GM23338 (cell line): ENCODE measurements around the gene TAT. TPM values are rescaled to one million over a fixed set of nuclear protein-coding genes. Genes with fewer than 3 reads are reported as not detected.

Experiments
- ATAC-seq: fragments of 200-7000 bp; cut with Tn5 transposase; 3 replicates; pipeline ENCODE4 v1.9.1; 2020
- DNase-seq: peaks from one replicate; pipeline ENCODE4 v3.0.0-alpha.2; 2015; ENCODE audit warnings: low spot score
- H2AFZ ChIP-seq: fragments of 200-600 bp; sonication (generic); 2 replicates; pipeline ENCODE4 v1.8.0; 2016; ENCODE audit warnings: antibody characterized with exemption, mild to moderate bottlenecking, moderate library complexity
- H3F3A ChIP-seq: fragments of 200-600 bp; sonication (generic); replicated peaks from 2 replicates; pipeline ENCODE4 v1.8.0; 2017; ENCODE audit warnings: antibody characterized with exemption, mixed run types, low read depth
- H3K27ac ChIP-seq: fragments of 200-600 bp; sonication (generic); 2 replicates; pipeline ENCODE4 v1.6.1; 2016; ENCODE audit warnings: low read depth
- H3K27me3 ChIP-seq: fragments of 200-600 bp; sonication (generic); 2 replicates; pipeline ENCODE4 v1.8.0; 2016; ENCODE audit warnings: mild to moderate bottlenecking, mixed run types, moderate library complexity; ENCODE audit not compliant: insufficient read depth
- H3K36me3 ChIP-seq: fragments of 200-600 bp; sonication (generic); 2 replicates; pipeline ENCODE4 v1.8.0; 2016; ENCODE audit warnings: mild to moderate bottlenecking; ENCODE audit not compliant: insufficient read depth
- H3K4me1 ChIP-seq: fragments of 200-600 bp; sonication (generic); 2 replicates; pipeline ENCODE4 v1.8.0; 2016; ENCODE audit warnings: mild to moderate bottlenecking, moderate library complexity; ENCODE audit not compliant: insufficient read depth
- H3K4me2 ChIP-seq: fragments of 200-600 bp; sonication (generic); 2 replicates; pipeline ENCODE4 v1.7.1; 2017; ENCODE audit warnings: mixed run types
- H3K4me3 ChIP-seq: fragments of 200-600 bp; sonication (generic); 2 replicates; pipeline ENCODE4 v1.6.1; 2016; ENCODE audit warnings: mixed run types
- H3K79me2 ChIP-seq: fragments of 200-600 bp; sonication (generic); replicated peaks from 2 replicates; pipeline ENCODE4 v1.8.0; 2017; ENCODE audit warnings: mild to moderate bottlenecking; ENCODE audit not compliant: insufficient read depth
- H3K9me2 ChIP-seq: fragments of 200-600 bp; sonication (generic); 2 replicates; pipeline ENCODE4 v1.8.0; 2017; ENCODE audit not compliant: insufficient read depth
- H4K20me1 ChIP-seq: fragments of 200-600 bp; sonication (generic); replicated peaks from 2 replicates; pipeline ENCODE4 v1.8.0; 2017; ENCODE audit warnings: mild to moderate bottlenecking; ENCODE audit not compliant: insufficient read depth
- H3K27ac Mint-ChIP-seq: 2 replicates; pipeline ENCODE4 v1.8.0; 2020; ENCODE audit warnings: inconsistent platforms, mild to moderate bottlenecking, moderate library complexity, mixed read lengths
- H3K27me3 Mint-ChIP-seq: 3 replicates; pipeline ENCODE4 v1.8.0; 2022; ENCODE audit warnings: low read depth, mild to moderate bottlenecking, moderate library complexity, mixed read lengths, inconsistent platforms; ENCODE audit not compliant: insufficient read depth, poor library complexity
- H3K36me3 Mint-ChIP-seq: 3 replicates; pipeline ENCODE4 v1.8.0; 2021; ENCODE audit warnings: low read depth, mild to moderate bottlenecking, inconsistent platforms, moderate library complexity, mixed read lengths
- H3K4me1 Mint-ChIP-seq: 3 replicates; pipeline ENCODE4 v1.8.0; 2020; ENCODE audit warnings: mild to moderate bottlenecking, inconsistent platforms, mixed read lengths
- H3K4me3 Mint-ChIP-seq: 3 replicates; pipeline ENCODE4 v1.8.0; 2021; ENCODE audit warnings: moderate library complexity, mild to moderate bottlenecking, inconsistent platforms, mixed read lengths
- H3K9me3 Mint-ChIP-seq: 3 replicates; pipeline ENCODE4 v1.8.0; 2020; ENCODE audit warnings: moderate library complexity, mild to moderate bottlenecking, inconsistent platforms, mixed read lengths
- CREB1 ChIP-seq: fragments of 250-450 bp; sonication (Bioruptor Pico); IDR thresholded peaks from 2 replicates; pipeline ENCODE4 v1.5.0; 2020; ENCODE audit warnings: low read depth, mild to moderate bottlenecking, moderate library complexity
- CTCF ChIP-seq, 2 experiments: fragments of 200-600 bp in 1 of 2; sonication (generic) in 1 of 2; conservative IDR thresholded peaks; 2 replicates each; pipeline versions ENCODE4 v1.5.1 to v1.6.1; 2016 to 2017; ENCODE audit warnings: antibody characterized with exemption in 2 of 2, low read depth in 2 of 2, mild to moderate bottlenecking in 2 of 2, moderate library complexity in 1 of 2
- ETS1 ChIP-seq: IDR thresholded peaks from 2 replicates; pipeline ENCODE4 v1.6.1; 2016; ENCODE audit warnings: antibody characterized with exemption
- EZH2 ChIP-seq: fragments of 200-600 bp; sonication (generic); IDR thresholded peaks from one replicate; pipeline ENCODE4 v1.8.0; 2017; ENCODE audit warnings: antibody characterized with exemption, mild to moderate bottlenecking, low read depth; ENCODE audit not compliant: unreplicated experiment
- EZH2phosphoT487 ChIP-seq: fragments of 200-600 bp; sonication (generic); IDR thresholded peaks from one replicate; pipeline ENCODE4 v1.8.1; 2018; ENCODE audit warnings: antibody characterized with exemption; ENCODE audit not compliant: unreplicated experiment
- JUNB ChIP-seq: IDR thresholded peaks from one replicate; pipeline ENCODE4 v1.6.1; 2016; ENCODE audit warnings: antibody characterized with exemption; ENCODE audit not compliant: unreplicated experiment
- NANOG ChIP-seq: IDR thresholded peaks from 2 replicates; pipeline ENCODE4 v1.6.1; 2016; ENCODE audit warnings: antibody characterized with exemption, borderline replicate concordance
- POLR2AphosphoS5 ChIP-seq: IDR thresholded peaks from 2 replicates; pipeline ENCODE4 v1.6.1; 2016; ENCODE audit warnings: antibody characterized with exemption, low read depth
- REST ChIP-seq: IDR thresholded peaks from one replicate; pipeline ENCODE4 v1.6.1; 2018; ENCODE audit warnings: antibody characterized with exemption; ENCODE audit not compliant: unreplicated experiment
- STAT1 ChIP-seq: IDR thresholded peaks from one replicate; pipeline ENCODE4 v1.6.1; 2016; ENCODE audit warnings: antibody characterized with exemption; ENCODE audit not compliant: unreplicated experiment
- ZNF114 ChIP-seq: fragments of 250-450 bp; sonication (Bioruptor Pico); IDR thresholded peaks from 2 replicates; pipeline ENCODE4 v1.5.0; 2020; ENCODE audit warnings: mild to moderate bottlenecking, moderate library complexity
- ZNF331 ChIP-seq: fragments of 250-450 bp; sonication (Bioruptor Pico); IDR thresholded peaks from 2 replicates; pipeline ENCODE4 v1.5.0; 2020; ENCODE audit warnings: low read depth, mild to moderate bottlenecking, moderate library complexity
- polyA plus RNA-seq: library from polyadenylated mRNA; unstranded; fragments of >200 nt; fragmentation: Nextera tagmentation; extraction: Ambion mirVana; gene quantifications from 2 replicates; pipeline ENCODE4 v1.2.1, GENCODE V29; 2016
- total RNA-seq: library from RNA; depleted of rRNA; stranded (reverse); fragments of >200 nt; shearing (Covaris generic); gene quantifications from 2 replicates; pipeline ENCODE4 v1.2.3, GENCODE V29; 2014

Gene TAT
- total and polyA plus RNA-seq, 2 experiments from 2014 or later: 0.05 TPM; not detected in 1

- TF ChIP-seq ZNF331 (CRISPR knock-in tag): no peak
- TF ChIP-seq EZH2phosphoT487: no peak
Observed at GRCh38 chr16:71574702-71575101, 2.2 kb downstream of the TAT start (continued).

- H3K36me3 Mint-ChIP-seq: no peaks in the 10 kb centered on the region
- ATAC-seq (no peak), DNase-seq (no peak)
- Histone ChIP-seq H4K20me1 (no peaks in the 10 kb centered on the region), H3K4me3 (no peak overlapping the region), H3K4me2 (no peak overlapping the region), H3F3A (no peaks in the 10 kb centered on the region), H3K27me3 (no peaks in the 10 kb centered on the region), H2AFZ (no peak overlapping the region), H3K9me2 (no peaks in the 10 kb centered on the region), H3K36me3 (no peaks in the 10 kb centered on the region), H3K27ac (no peak overlapping the region), H3K4me1 (no peaks in the 10 kb centered on the region), H3K79me2 (no peaks in the 10 kb centered on the region)
- no peak overlapping the region for H3K4me3 Mint-ChIP-seq
- TF ChIP-seq ZNF114 (CRISPR knock-in tag): no peak
- no peak for TF ChIP-seq EZH2
- TF ChIP-seq JUNB: no peak
- no peak for TF ChIP-seq STAT1
- TF ChIP-seq NANOG: no peak
- no peak for TF ChIP-seq REST
- TF ChIP-seq CREB1 (CRISPR knock-in tag): no peak
- TF ChIP-seq ZNF331 (CRISPR knock-in tag): no peak
- TF ChIP-seq POLR2AphosphoS5: no peak
- no peak for TF ChIP-seq ETS1
- TF ChIP-seq CTCF (conservative IDR thresholded peaks at IDR 0.05; ENCODE audit: low read depth in 2 of 2): no peak
- no peak overlapping the region for H3K27ac Mint-ChIP-seq
- no peaks in the 10 kb centered on the region for H3K9me3 Mint-ChIP-seq
- no peaks in the 10 kb centered on the region; the same call in 1 of the 3 replicates for H3K4me1 Mint-ChIP-seq
- H3K27me3 Mint-ChIP-seq: no peaks in the 10 kb centered on the region
Observed at GRCh38 chr16:71573387-71574094, 3.4 kb downstream of the TAT start.
